Measurements from ENCODE around the gene OPA3. TPM values are rescaled to one million over a fixed set of nuclear protein-coding genes. Genes with fewer than 3 reads are reported as not detected.

The OPA3 gene
- total and polyA plus RNA-seq, 2 experiments from 2014 or later = 11.5 to 14.5 TPM

- Histone ChIP-seq H3K27ac (ENCODE audit: low read depth) (no peak overlapping the region), H2AFZ (peak overlapping the region; percentile 91), H4K20me1 (replicated peaks; ENCODE audit: insufficient read depth) (no peaks in the 10 kb centered on the region; the same call in 1 of the 2 replicates), H3K4me2 (peak overlapping the region; percentile 97), H3F3A (replicated peaks; ENCODE audit: low read depth) (peaks cover 22% of the 10 kb centered on the region; the same call in 1 of the 2 replicates), H3K4me1 (ENCODE audit: insufficient read depth) (peaks cover 53% of the 10 kb centered on the region), H3K36me3 (ENCODE audit: insufficient read depth) (no peaks in the 10 kb centered on the region), H3K4me3 (peak overlapping the region; percentile 67), H3K9me2 (ENCODE audit: insufficient read depth) (no peaks in the 10 kb centered on the region), H3K79me2 (replicated peaks; ENCODE audit: insufficient read depth) (no peaks in the 10 kb centered on the region), H3K27me3 (ENCODE audit: insufficient read depth) (peaks cover 82% of the 10 kb centered on the region)
- no peaks in the 10 kb centered on the region; the same call in 2 of the 3 replicates for H3K36me3 Mint-ChIP-seq (ENCODE audit: low read depth)
- peaks cover 65% of the 10 kb centered on the region for H3K27me3 Mint-ChIP-seq (ENCODE audit: insufficient read depth, low read depth, poor library complexity)
- ATAC-seq = peak; percentile 6; the same call in 2 of the 3 replicates
- H3K4me1 Mint-ChIP-seq = peaks cover 54% of the 10 kb centered on the region
- H3K4me3 Mint-ChIP-seq = peak overlapping the region; percentile 65
- H3K27ac Mint-ChIP-seq = no peak overlapping the region
- TF ChIP-seq CTCF (conservative IDR thresholded peaks at IDR 0.05; ENCODE audit: low read depth in 2 of 2) = no peak
- no peak for TF ChIP-seq POLR2AphosphoS5 (IDR thresholded peaks at IDR 0.05; ENCODE audit: low read depth)
- no peak for TF ChIP-seq ZNF114 (CRISPR knock-in tag; IDR thresholded peaks at IDR 0.05)
- TF ChIP-seq ETS1 (IDR thresholded peaks at IDR 0.05) = no peak
- TF ChIP-seq REST (IDR thresholded peaks at IDR 0.05; ENCODE audit: unreplicated experiment) = no peak
- TF ChIP-seq ZNF331 (CRISPR knock-in tag; IDR thresholded peaks at IDR 0.05; ENCODE audit: low read depth) = no peak
- no peak for TF ChIP-seq ZNF462 (CRISPR knock-in tag; IDR thresholded peaks at IDR 0.05)
- TF ChIP-seq CREB1 (CRISPR knock-in tag; IDR thresholded peaks at IDR 0.05; ENCODE audit: low read depth) = no peak
- H3K9me3 Mint-ChIP-seq = no peaks in the 10 kb centered on the region
- no peak for DNase-seq (ENCODE audit: low spot score)
Measured at GRCh38 chr19:45598267-45599001, 13.8 kb upstream of the OPA3 start.

Data from GM23338 (cell line).